GM19035 (cell line): ENCODE measurements around the gene CYTH3.
"Not testable (repeated sequence)": the region's sequence is repeated elsewhere in the genome, so short reads cannot be mapped to it uniquely, and the experiment has no call there.

Experiments used
- ATAC-seq: cut with Tn5 transposase; IDR thresholded peaks from one replicate; pipeline ENCODE4 v1.9.1; 2021; ENCODE audit not compliant: unreplicated experiment

The CYTH3 gene

GRCh38 chr7:6200971-6201370 is 71.5 kb downstream of the CYTH3 start:
- ATAC-seq: no peak

GRCh38 chr7:6198689-6199595 is 73.5 kb downstream of the CYTH3 start:
- ATAC-seq: no peak

- ATAC-seq: no peak
Observed at GRCh38 chr7:6197801-6198551, 74.4 kb downstream of the CYTH3 start.

- no peak for ATAC-seq
Observed at GRCh38 chr7:6193709-6194108, 78.7 kb downstream of the CYTH3 start.

GRCh38 chr7:6190563-6190962 is 81.9 kb downstream of the CYTH3 start:
- not testable (repeated sequence) for ATAC-seq

GRCh38 chr7:6188389-6188788 is 84.0 kb downstream of the CYTH3 start:
- ATAC-seq: no peak

- no peak for ATAC-seq
Observed at GRCh38 chr7:6186577-6186976, 85.8 kb downstream of the CYTH3 start.

- ATAC-seq: no peak
Observed at GRCh38 chr7:6182993-6183392, 89.4 kb downstream of the CYTH3 start.

- no peak for ATAC-seq
Observed at GRCh38 chr7:6181136-6181535, 91.3 kb downstream of the CYTH3 start.

GRCh38 chr7:6180344-6180725 is 92.1 kb downstream of the CYTH3 start:
- no peak for ATAC-seq

GRCh38 chr7:6179620-6180343 is 92.6 kb downstream of the CYTH3 start:
- ATAC-seq: no peak

GRCh38 chr7:6178298-6179029 is 94.0 kb downstream of the CYTH3 start:
- no peak for ATAC-seq

GRCh38 chr7:6175645-6176044 is 96.8 kb downstream of the CYTH3 start:
- no peak for ATAC-seq

- no peak for ATAC-seq
Observed at GRCh38 chr7:6172910-6173295, 99.5 kb downstream of the CYTH3 start.

- no peak for ATAC-seq
Observed at GRCh38 chr7:6172224-6172909, 100.1 kb downstream of the CYTH3 start.

GRCh38 chr7:6171532-6172223 is 100.7 kb downstream of the CYTH3 start:
- ATAC-seq: no peak

- ATAC-seq: no peak
Observed at GRCh38 chr7:6170571-6171531, 101.6 kb downstream of the CYTH3 start.

GRCh38 chr7:6169805-6170520 is 102.5 kb downstream of the CYTH3 start:
- no peak for ATAC-seq
